ENCODE data around the gene SLC39A5. TPM values are rescaled to one million over a fixed set of nuclear protein-coding genes. Genes with fewer than 3 reads are reported as not detected.
A peak's percentile ranks its signal among the peaks of the same experiment; 100 is the strongest.

Gene SLC39A5
- total RNA-seq, 4 donors from 2014 or later, result not detected

- intact Hi-C loops (cut with DNase I), result loop anchor here (2.0 to 10.0 kb wide), 2 partner anchors 31 to 99 kb away; partner anchors contain the start of gene ESYT1
- peaks cover 27 to 36% of the 10 kb centered on the region in 2 donors for H3K4me1 ChIP-seq
Observed at GRCh38 chr12:56224102-56224701, 5.6 kb upstream of the SLC39A5 start, which contains the start of gene NABP2. Gene NABP2, plus strand, starts transcription at chr12:56224342. Its CDS starts 515 bp downstream, at chr12:56224857.

GRCh38 chr12:56224954-56225353 is 4.9 kb upstream of the SLC39A5 start:
- H3K27me3 ChIP-seq, result no peaks in the 10 kb centered on the region
- DNase-seq, result no peak
- no peaks in the 10 kb centered on the region for H3K36me3 ChIP-seq
- H3K27ac ChIP-seq, result peak overlapping the region in 1 of 3 donors; percentile 69
- TF ChIP-seq POLR2A (IDR thresholded peaks at IDR 0.05) (no peak), CTCF (IDR thresholded peaks at IDR 0.05) (no peak)
- intact Hi-C loops (cut with DNase I), result loop anchor here (2.0 to 10.0 kb wide), 2 partner anchors 32 to 100 kb away; partner anchors contain the start of gene ESYT1
- H3K4me1 ChIP-seq, result peaks cover 26 to 34% of the 10 kb centered on the region in 2 donors
- no peaks in the 10 kb centered on the region for H3K9me3 ChIP-seq
- peak overlapping the region in 1 of 3 donors; percentile 64 for H3K4me3 ChIP-seq (replicated peaks in 1 of 3)
- 66 to 71% methylated on average over 10 to 11 of the region's 11 CpGs for WGBS, 2 donors

More at GRCh38 chr12:56224102-56224701, 5.6 kb upstream of the SLC39A5 start, which contains the start of gene NABP2:
- DNase-seq, result peak; percentile 99
- TF ChIP-seq POLR2A (IDR thresholded peaks at IDR 0.05) (peak in 1 of 2 donors; percentile 56), CTCF (IDR thresholded peaks at IDR 0.05) (peak; percentile 87 to 97 (median 88))
- H3K36me3 ChIP-seq, result no peaks in the 10 kb centered on the region
- 1 to 4% methylated on average over 10 to 33 of the region's 41 CpGs for WGBS, 2 donors
- H3K27ac ChIP-seq, result peak within 1 kb of the TSS; percentile 39 to 69 (median 66)
- H3K9me3 ChIP-seq, result no peaks in the 10 kb centered on the region
- H3K4me3 ChIP-seq (replicated peaks in 1 of 3), result peak within 1 kb of the TSS; percentile 6 to 64 (median 57)
- no peaks in the 10 kb centered on the region for H3K27me3 ChIP-seq

GRCh38 chr12:56229082-56229481 is 769 bp upstream of the SLC39A5 start:
- TF ChIP-seq CTCF (IDR thresholded peaks at IDR 0.05) (no peak), POLR2A (IDR thresholded peaks at IDR 0.05) (no peak)
- Histone ChIP-seq H3K9me3 (no peaks in the 10 kb centered on the region), H3K27ac (no peak overlapping the region), H3K36me3 (no peaks in the 10 kb centered on the region), H3K4me1 (peaks cover 7 to 8% of the 10 kb centered on the region in 2 donors), H3K27me3 (no peaks in the 10 kb centered on the region), H3K4me3 (replicated peaks in 1 of 3) (no peak overlapping the region)
- intact Hi-C loops (cut with DNase I), result loop anchor here (10.0 kb wide), 1 partner anchor 104 kb away; the partner anchor contains the start of gene ESYT1
- no peak for DNase-seq
- 90 to 92% methylated on average over 7 of the region's 7 CpGs for WGBS, 2 donors

GRCh38 chr12:56230432-56231183 is 757 bp downstream of the SLC39A5 start:
- no peaks in the 10 kb centered on the region for H3K9me3 ChIP-seq
- H3K27ac ChIP-seq, result no peak overlapping the region
- no peaks in the 10 kb centered on the region for H3K27me3 ChIP-seq
- H3K4me1 ChIP-seq, result no peaks in the 10 kb centered on the region
- 58 to 62% methylated on average over 8 of the region's 8 CpGs for WGBS, 2 donors
- no peak overlapping the region for H3K4me3 ChIP-seq (replicated peaks in 1 of 3)
- intact Hi-C loops (cut with DNase I), result no loop called here
- DNase-seq, result no peak
- no peaks in the 10 kb centered on the region for H3K36me3 ChIP-seq
- TF ChIP-seq POLR2A (IDR thresholded peaks at IDR 0.05), result no peak
- TF ChIP-seq CTCF (IDR thresholded peaks at IDR 0.05), result no peak
